GM12878 (cell line): Measurements from ENCODE around the gene PSMC4. TPM values are rescaled to one million over a fixed set of nuclear protein-coding genes. Genes with fewer than 3 reads are reported as not detected.

Experiments
- BACH1 ChIP-seq: fragments of 450-650 bp; IDR thresholded peaks from 2 replicates; pipeline ENCODE4 v1.6.1; 2017; ENCODE audit warnings: mild to moderate bottlenecking, borderline replicate concordance
- BRCA1 ChIP-seq: IDR thresholded peaks from 2 replicates; pipeline ENCODE4 v1.6.1; 2011; ENCODE audit warnings: low read depth, low read length, improper control_type of control experiment
- EED ChIP-seq: sonication (generic); IDR thresholded peaks from 2 replicates; pipeline ENCODE4 v1.6.1; 2016; ENCODE audit warnings: antibody characterized with exemption, low read depth
- HDAC2 ChIP-seq: fragments of 200-600 bp; sonication (generic); IDR thresholded peaks from 2 replicates; pipeline ENCODE4 v1.6.1; 2017
- MEF2B ChIP-seq: fragments of 450-650 bp; IDR thresholded peaks from 2 replicates; pipeline ENCODE4 v1.6.1; 2018; ENCODE audit warnings: mild to moderate bottlenecking, moderate library complexity; ENCODE audit not compliant: partially characterized antibody, poor library complexity, severe bottlenecking
- NKRF ChIP-seq: fragments of 450-650 bp; conservative IDR thresholded peaks from 2 replicates; pipeline ENCODE4 v1.6.1; 2017; ENCODE audit warnings: mild to moderate bottlenecking, moderate library complexity
- REST ChIP-seq: IDR thresholded peaks from 2 replicates; pipeline ENCODE4 v1.6.1; 2012; ENCODE audit warnings: mild to moderate bottlenecking, low read depth, low read length
- SREBF2 ChIP-seq: IDR thresholded peaks from 2 replicates; pipeline ENCODE4 v1.6.1; 2012; ENCODE audit warnings: mild to moderate bottlenecking, low read length
- TCF3 ChIP-seq: IDR thresholded peaks from 2 replicates; pipeline ENCODE4 v1.6.1; 2012; ENCODE audit warnings: low read depth, mild to moderate bottlenecking, low read length, borderline replicate concordance; ENCODE audit not compliant: insufficient read depth
- YBX1 ChIP-seq: fragments of 450-650 bp; IDR thresholded peaks from 2 replicates; pipeline ENCODE4 v1.6.1; 2016; ENCODE audit warnings: antibody characterized with exemption
- ZNF274 ChIP-seq: IDR thresholded peaks from one replicate; pipeline ENCODE4 v1.8.0; 2011; ENCODE audit not compliant: insufficient read length, insufficient read depth
- polyA plus RNA-seq, 11 experiments: library from polyadenylated mRNA; depleted of rRNA in 4 of 11; unstranded in 6 of 11; stranded (reverse) in 5 of 11; fragments of >200 nt; fragmentation: Nextera tagmentation in 4 of 11; fragmentation: Illumina TruSeq in 1 of 11; extraction: Ambion mirVana in 4 of 11; extraction: Trizol in 1 of 11; gene quantifications; 1 replicate in 1 of 11; 2 replicates in 10 of 11; pipeline versions ENCODE4 v1.2.1 to v1.2.3, GENCODE V29; 2011 to 2016; ENCODE audit warnings: inconsistent platforms in 2 of 11, missing spikeins in 2 of 11, low read depth in 1 of 11
- total RNA-seq, 4 experiments: library from RNA; depleted of rRNA in 3 of 4; stranded (reverse); fragments of >200 nt in 3 of 4; fragmentation: Illumina TruSeq in 1 of 4; extraction: Trizol in 1 of 4; gene quantifications; 2 replicates each; pipeline versions ENCODE4 v1.2.1 to v1.2.3, GENCODE V29; 2013 to 2021
- TF ChIP-seq, protein P1 (sequence below): fragments of 450-650 bp; IDR thresholded peaks from 2 replicates; pipeline ENCODE4 v1.6.1; 2017; ENCODE audit warnings: antibody characterized with exemption, mild to moderate bottlenecking, moderate library complexity
- TF ChIP-seq, protein P2 (sequence below): IDR thresholded peaks from 2 replicates; pipeline ENCODE4 v1.6.1; 2011; ENCODE audit warnings: borderline replicate concordance, low read depth, mild to moderate bottlenecking, moderate library complexity, mixed read lengths, low read length; ENCODE audit not compliant: insufficient read depth; ENCODE audit errors: extremely low read length
- TF ChIP-seq, protein P3 (sequence below), 3 experiments: IDR thresholded peaks in 2 of 3; conservative IDR thresholded peaks in 1 of 3; 2 replicates each; pipeline ENCODE4 v1.5.1; 2011; ENCODE audit warnings: low read depth in 3 of 3, low read length in 3 of 3, mild to moderate bottlenecking in 3 of 3, control low read depth in 2 of 3, moderate library complexity in 2 of 3, inconsistent platforms in 1 of 3, mixed read lengths in 1 of 3; ENCODE audit not compliant: control insufficient read depth in 2 of 3, insufficient read depth in 1 of 3; ENCODE audit errors: extremely low read depth in 1 of 3

Gene PSMC4
- total and polyA plus RNA-seq, 10 of the 15 experiments (the other 5 are each of a cell fraction or from before 2014, with no cell fraction given): 55.2 to 328 (median 127) TPM

GRCh38 chr19:39970675-39971379 is at the start of gene PSMC4 (continued):
- peak; percentile 54; the same call in 1 of the 2 replicates for TF ChIP-seq NKRF
- TF ChIP-seq BACH1: no peak
- peak; percentile 38; the same call in 1 of the 2 replicates for TF ChIP-seq TCF3
- no peak for TF ChIP-seq BRCA1
- TF ChIP-seq, protein P1, sequence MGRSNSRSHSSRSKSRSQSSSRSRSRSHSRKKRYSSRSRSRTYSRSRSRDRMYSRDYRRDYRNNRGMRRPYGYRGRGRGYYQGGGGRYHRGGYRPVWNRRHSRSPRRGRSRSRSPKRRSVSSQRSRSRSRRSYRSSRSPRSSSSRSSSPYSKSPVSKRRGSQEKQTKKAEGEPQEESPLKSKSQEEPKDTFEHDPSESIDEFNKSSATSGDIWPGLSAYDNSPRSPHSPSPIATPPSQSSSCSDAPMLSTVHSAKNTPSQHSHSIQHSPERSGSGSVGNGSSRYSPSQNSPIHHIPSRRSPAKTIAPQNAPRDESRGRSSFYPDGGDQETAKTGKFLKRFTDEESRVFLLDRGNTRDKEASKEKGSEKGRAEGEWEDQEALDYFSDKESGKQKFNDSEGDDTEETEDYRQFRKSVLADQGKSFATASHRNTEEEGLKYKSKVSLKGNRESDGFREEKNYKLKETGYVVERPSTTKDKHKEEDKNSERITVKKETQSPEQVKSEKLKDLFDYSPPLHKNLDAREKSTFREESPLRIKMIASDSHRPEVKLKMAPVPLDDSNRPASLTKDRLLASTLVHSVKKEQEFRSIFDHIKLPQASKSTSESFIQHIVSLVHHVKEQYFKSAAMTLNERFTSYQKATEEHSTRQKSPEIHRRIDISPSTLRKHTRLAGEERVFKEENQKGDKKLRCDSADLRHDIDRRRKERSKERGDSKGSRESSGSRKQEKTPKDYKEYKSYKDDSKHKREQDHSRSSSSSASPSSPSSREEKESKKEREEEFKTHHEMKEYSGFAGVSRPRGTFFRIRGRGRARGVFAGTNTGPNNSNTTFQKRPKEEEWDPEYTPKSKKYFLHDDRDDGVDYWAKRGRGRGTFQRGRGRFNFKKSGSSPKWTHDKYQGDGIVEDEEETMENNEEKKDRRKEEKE: no peak
- TF ChIP-seq, protein P2, sequence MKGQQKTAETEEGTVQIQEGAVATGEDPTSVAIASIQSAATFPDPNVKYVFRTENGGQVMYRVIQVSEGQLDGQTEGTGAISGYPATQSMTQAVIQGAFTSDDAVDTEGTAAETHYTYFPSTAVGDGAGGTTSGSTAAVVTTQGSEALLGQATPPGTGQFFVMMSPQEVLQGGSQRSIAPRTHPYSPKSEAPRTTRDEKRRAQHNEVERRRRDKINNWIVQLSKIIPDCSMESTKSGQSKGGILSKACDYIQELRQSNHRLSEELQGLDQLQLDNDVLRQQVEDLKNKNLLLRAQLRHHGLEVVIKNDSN: peak; percentile 67
- no peak for TF ChIP-seq YBX1
- peak; percentile 54; the same call in 1 of the 2 replicates for TF ChIP-seq SREBF2
- TF ChIP-seq ZNF274: no peak
- no peak for TF ChIP-seq EED
- TF ChIP-seq MEF2B: no peak
- TF ChIP-seq, protein P3, sequence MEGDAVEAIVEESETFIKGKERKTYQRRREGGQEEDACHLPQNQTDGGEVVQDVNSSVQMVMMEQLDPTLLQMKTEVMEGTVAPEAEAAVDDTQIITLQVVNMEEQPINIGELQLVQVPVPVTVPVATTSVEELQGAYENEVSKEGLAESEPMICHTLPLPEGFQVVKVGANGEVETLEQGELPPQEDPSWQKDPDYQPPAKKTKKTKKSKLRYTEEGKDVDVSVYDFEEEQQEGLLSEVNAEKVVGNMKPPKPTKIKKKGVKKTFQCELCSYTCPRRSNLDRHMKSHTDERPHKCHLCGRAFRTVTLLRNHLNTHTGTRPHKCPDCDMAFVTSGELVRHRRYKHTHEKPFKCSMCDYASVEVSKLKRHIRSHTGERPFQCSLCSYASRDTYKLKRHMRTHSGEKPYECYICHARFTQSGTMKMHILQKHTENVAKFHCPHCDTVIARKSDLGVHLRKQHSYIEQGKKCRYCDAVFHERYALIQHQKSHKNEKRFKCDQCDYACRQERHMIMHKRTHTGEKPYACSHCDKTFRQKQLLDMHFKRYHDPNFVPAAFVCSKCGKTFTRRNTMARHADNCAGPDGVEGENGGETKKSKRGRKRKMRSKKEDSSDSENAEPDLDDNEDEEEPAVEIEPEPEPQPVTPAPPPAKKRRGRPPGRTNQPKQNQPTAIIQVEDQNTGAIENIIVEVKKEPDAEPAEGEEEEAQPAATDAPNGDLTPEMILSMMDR (IDR thresholded peaks at IDR 0.05 in 2 of 3, conservative IDR thresholded peaks at IDR 0.05 in 1 of 3; ENCODE audit: control insufficient read depth in 2 of 3, extremely low read depth in 1 of 3, insufficient read depth in 1 of 3, low read depth in 3 of 3, low read length in 3 of 3): peak; percentile 86 to 96 (median 87); a peak in 5 of 6 replicates
- no peak for TF ChIP-seq REST
- no peak for TF ChIP-seq HDAC2
